Ovary (tissue), 9 donors: Measurements from ENCODE around the gene LIPK. TPM values are rescaled to one million over a fixed set of nuclear protein-coding genes. Genes with fewer than 3 reads are reported as not detected.
"Not testable (repeated sequence)": the region's sequence is repeated elsewhere in the genome, so short reads cannot be mapped to it uniquely, and the experiment has no call there.

ENCODE experiments used
- DNase-seq, 5 donors: peaks; one replicate each; pipeline ENCODE4 v3.0.0-alpha.2; 2019 to 2020
- H3K27ac ChIP-seq, 2 donors: fragments of 200-600 bp; one replicate each; pipeline versions ENCODE4 v1.5.1 to v1.8.0; 2019 to 2022
- H3K27me3 ChIP-seq: fragments of 200-600 bp; one replicate; pipeline ENCODE4 v1.8.0; 2022
- H3K36me3 ChIP-seq: fragments of 200-600 bp; sonication (generic); one replicate; pipeline ENCODE4 v1.5.1; 2019
- H3K4me1 ChIP-seq: one replicate; pipeline ENCODE4 v1.8.1; 2013; ENCODE audit warnings: mild to moderate bottlenecking, moderate library complexity; ENCODE audit not compliant: insufficient read depth
- H3K4me3 ChIP-seq: fragments of 200-600 bp; sonication (generic); one replicate; pipeline ENCODE4 v1.5.1; 2017
- H3K9me3 ChIP-seq, 2 donors: fragments of 200-600 bp in 1 of 2; sonication (generic) in 1 of 2; one replicate each; pipeline versions ENCODE4 v1.5.1 to v1.8.1; 2013 to 2019; ENCODE audit warnings: mild to moderate bottlenecking in 1 of 2, moderate library complexity in 1 of 2
- CTCF ChIP-seq, 3 donors: fragments of 450-650 bp in 2 of 3; fragments of 200-600 bp in 1 of 3; IDR thresholded peaks; one replicate each; pipeline versions ENCODE4 v1.5.1 to v1.8.0; 2016 to 2022; ENCODE audit warnings: antibody characterized with exemption in 3 of 3, mild to moderate bottlenecking in 1 of 3
- EP300 ChIP-seq: sonication (generic); formaldehyde crosslinking; IDR thresholded peaks from one replicate; pipeline ENCODE4 v1.6.1; 2017; ENCODE audit warnings: antibody characterized with exemption
- POLR2A ChIP-seq: fragments of 450-650 bp; IDR thresholded peaks from one replicate; pipeline ENCODE4 v1.6.1; 2017; ENCODE audit warnings: antibody characterized with exemption, mild to moderate bottlenecking, moderate library complexity
- WGBS, 3 donors: extraction: QIAGEN DNeasy Blood & Tissue Kit in 1 of 3; methylation state at CpG; one replicate each; pipeline versions ENCODE4 v1.1.5 to v1.1.7; 2013 to 2017; 5-methylcytosine and 5-hydroxymethylcytosine counted together
- intact Hi-C, 4 donors: fragments of 100-400 bp; cut with DNase I; formaldehyde crosslinking; loops; one replicate each; pipeline versions ENCODE4 v1.11.0 to v1.15.1; 2022 to 2023
- polyA plus RNA-seq, 2 donors: library from polyadenylated mRNA; stranded (reverse); fragments of 200-250 nt in 1 of 2; fragments of 350-450 nt in 1 of 2; fragmentation: Illumina TruSeq in 1 of 2; extraction: RNeasy Lipid Tissue Mini Kit (QIAGEN cat#74804) in 1 of 2; gene quantifications; one replicate each; pipeline ENCODE4 v1.2.3, GENCODE V29; 2013 to 2014
- total RNA-seq, 7 donors: library from RNA; depleted of rRNA in 2 of 7; stranded (reverse); fragments of >200 nt in 2 of 7; fragmentation: NEBNext Ultra II Directional in 3 of 7; extraction: Animal tissue kit (Norgen Biotek cat#: 25700) in 3 of 7; gene quantifications; one replicate each; pipeline versions ENCODE4 v1.1.0 to v1.2.4, GENCODE V29; 2016 to 2023
- donor health status: DM: no; HTN: no; CAD: no; lungs with moderate emphysema.
- donor health status: DM: no; HTN: no; CAD: no.
- donor health status: Bipolar disorder and iron deficiency.
- donor health status: DM: yes; HTN: yes; CAD: no.
- donor health status: DM: no; HTN: no; CAD: no.
- donor health status: DM: yes; HTN: yes; CAD: no.

The LIPK gene
- total and polyA plus RNA-seq, 9 donors = not detected

DNA sequence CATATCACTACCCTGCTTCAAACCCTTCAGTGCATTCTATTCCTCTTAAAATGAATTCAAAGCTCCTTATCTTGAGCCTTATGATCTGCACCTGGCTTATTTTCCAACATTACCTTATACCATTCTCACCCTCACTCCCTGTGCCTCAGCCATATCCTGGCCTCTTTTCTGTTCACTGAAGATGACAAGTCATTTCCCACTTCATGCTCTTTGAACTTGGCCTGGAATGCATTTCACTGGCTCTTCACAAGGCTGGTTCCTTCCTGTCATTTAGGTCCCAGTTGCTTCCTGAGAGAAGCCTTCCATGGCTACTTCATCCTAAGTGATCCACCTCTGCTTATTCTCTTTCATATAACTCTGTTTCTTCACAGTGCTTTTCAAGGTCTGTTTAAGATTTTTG, 45.0 kb upstream of the LIPK start:
- TF ChIP-seq CTCF (IDR thresholded peaks at IDR 0.05) = no peak
- no peak for TF ChIP-seq POLR2A
- TF ChIP-seq EP300 = no peak
- H3K4me1 ChIP-seq = no peaks in the 10 kb centered on the region
- H3K9me3 ChIP-seq = no peaks in the 10 kb centered on the region
- intact Hi-C loops = no loop called here
- DNase-seq = no peak
- no peak overlapping the region for H3K27ac ChIP-seq
- no peak overlapping the region for H3K4me3 ChIP-seq
- no peaks in the 10 kb centered on the region for H3K27me3 ChIP-seq
- no peaks in the 10 kb centered on the region for H3K36me3 ChIP-seq

GRCh38 chr10:88661577-88661976, 44.5 kb upstream of the LIPK start:
- intact Hi-C loops = no loop called here
- no peaks in the 10 kb centered on the region for H3K9me3 ChIP-seq
- no peaks in the 10 kb centered on the region for H3K4me1 ChIP-seq
- H3K27ac ChIP-seq = no peak overlapping the region
- TF ChIP-seq EP300 = no peak
- no peak for TF ChIP-seq POLR2A
- no peak for TF ChIP-seq CTCF (IDR thresholded peaks at IDR 0.05)
- no peaks in the 10 kb centered on the region for H3K27me3 ChIP-seq
- H3K4me3 ChIP-seq = no peak overlapping the region
- DNase-seq = no peak
- no peaks in the 10 kb centered on the region for H3K36me3 ChIP-seq

- H3K36me3 ChIP-seq, intact Hi-C loops, H3K9me3 ChIP-seq, DNase-seq, H3K27ac ChIP-seq, H3K27me3 ChIP-seq, H3K4me1 ChIP-seq, H3K4me3 ChIP-seq: not testable (repeated sequence)
- 92 to 98% (median 97%) methylated on average over 2 of the region's 2 CpGs for WGBS, 3 donors
Observed at GRCh38 chr10:88663153-88663552, 42.9 kb upstream of the LIPK start.

DNA sequence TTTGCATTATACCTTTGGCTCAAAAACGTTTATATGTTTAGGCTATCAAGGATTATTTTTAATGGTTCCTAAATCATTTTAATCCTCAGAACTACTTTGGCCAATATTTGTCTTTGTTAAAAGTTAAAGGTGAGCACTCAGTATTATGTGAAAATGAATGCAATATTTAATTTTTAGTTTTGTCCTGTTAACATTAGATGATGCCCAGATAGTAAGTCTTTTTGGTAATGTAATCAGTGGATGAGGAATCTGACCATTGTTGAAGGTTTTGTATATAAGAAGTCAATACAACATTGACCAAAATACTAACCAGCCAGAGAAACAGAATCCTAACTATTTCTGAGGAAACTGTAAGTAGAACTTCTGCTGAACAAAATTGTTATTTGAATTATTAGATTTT, 41.9 kb upstream of the LIPK start, which contains the start of gene LIPF:
LIPF (plus strand) TSS at position 301 of the 400 bp plus-strand sequence. CDS start 2,856 bp downstream, outside the sequence.
- Histone ChIP-seq H3K27me3 (no peaks in the 10 kb centered on the region), H3K9me3 (no peaks in the 10 kb centered on the region), H3K4me3 (no peak within 1 kb of the TSS), H3K36me3 (no peaks in the 10 kb centered on the region), H3K27ac (no peak within 1 kb of the TSS), H3K4me1 (no peaks in the 10 kb centered on the region)
- no peak for DNase-seq
- 23 to 31% (median 28%) methylated on average over 1 of the region's 1 CpG for WGBS, 3 donors
- intact Hi-C loops = no loop called here
- TF ChIP-seq EP300 = no peak
- no peak for TF ChIP-seq CTCF (IDR thresholded peaks at IDR 0.05)
- TF ChIP-seq POLR2A = no peak

- DNase-seq = no peak
- no peak overlapping the region for H3K4me3 ChIP-seq
- H3K27me3 ChIP-seq = no peaks in the 10 kb centered on the region
- no peaks in the 10 kb centered on the region for H3K36me3 ChIP-seq
- no peaks in the 10 kb centered on the region for H3K9me3 ChIP-seq
- H3K27ac ChIP-seq = no peak overlapping the region
- 85 to 98% (median 88%) methylated on average over 1 of the region's 1 CpG for WGBS, 3 donors
- H3K4me1 ChIP-seq = no peaks in the 10 kb centered on the region
- intact Hi-C loops = no loop called here
- TF ChIP-seq CTCF (IDR thresholded peaks at IDR 0.05) = no peak
- no peak for TF ChIP-seq EP300
- no peak for TF ChIP-seq POLR2A
Observed at GRCh38 chr10:88668465-88668864, 37.6 kb upstream of the LIPK start.
